H1 (cell line): Measurements from ENCODE around the gene DENND1A. TPM values are rescaled to one million over a fixed set of nuclear protein-coding genes. Genes with fewer than 3 reads are reported as not detected.

Source experiments
- CTCF ChIA-PET: fragments of 300-600 bp; sonication (Branson Sonifier 250); formaldehyde crosslinking; loops from one replicate; lab custom pipeline; 2021; ENCODE audit not compliant: partially characterized antibody; lab: Charles Lee
- POLR2A ChIA-PET: fragments of 300-600 bp; sonication (Branson Sonifier 250); formaldehyde crosslinking; loops from one replicate; lab custom pipeline; 2021; ENCODE audit warnings: inconsistent platforms; ENCODE audit not compliant: partially characterized antibody; lab: Charles Lee
- DNase-seq, 2 experiments: peaks; one replicate each; pipeline versions ENCODE4 v3.0.0 to v3.0.0-alpha.2; 2010 to 2022; ENCODE audit warnings: low spot score in 2 of 2, low read depth in 1 of 2, mixed read lengths in 1 of 2
- FAIRE-seq: peaks from 2 replicates; lab custom pipeline; 2011; peaks lifted over from hg19 to GRCh38; lab: Jason Lieb, UNC
- H2AFZ ChIP-seq: 2 replicates; pipeline ENCODE4 v1.8.1; 2012; ENCODE audit warnings: low read length, inconsistent platforms
- H2AK5ac ChIP-seq: 2 replicates; pipeline ENCODE4 v1.6.1; 2013; ENCODE audit warnings: low read depth, low read length
- H2BK120ac ChIP-seq: replicated peaks from 2 replicates; pipeline ENCODE3; 2013; ENCODE audit warnings: low read depth, low read length, inconsistent platforms
- H2BK12ac ChIP-seq: 2 replicates; pipeline ENCODE4 v1.6.1; 2013; ENCODE audit warnings: low read depth, low read length
- H2BK15ac ChIP-seq: 2 replicates; pipeline ENCODE4 v1.6.1; 2013; ENCODE audit warnings: low read length
- H2BK20ac ChIP-seq: 2 replicates; pipeline ENCODE4 v1.6.1; 2013; ENCODE audit warnings: low read length
- H2BK5ac ChIP-seq: 2 replicates; pipeline ENCODE4 v1.6.1; 2013; ENCODE audit warnings: low read depth, low read length
- H3K14ac ChIP-seq: 2 replicates; pipeline ENCODE4 v1.6.1; 2013; ENCODE audit warnings: inconsistent platforms; ENCODE audit not compliant: insufficient read length
- H3K18ac ChIP-seq: 2 replicates; pipeline ENCODE4 v1.6.1; 2013; ENCODE audit warnings: low read length; ENCODE audit errors: extremely low read depth
- H3K23ac ChIP-seq: 2 replicates; pipeline ENCODE4 v1.6.1; 2013; ENCODE audit warnings: inconsistent platforms; ENCODE audit not compliant: insufficient read length
- H3K23me2 ChIP-seq: 2 replicates; pipeline ENCODE4 v1.6.1; 2013; ENCODE audit warnings: low read depth, low read length
- H3K27ac ChIP-seq: 2 replicates; pipeline ENCODE4 v1.6.1; 2011; ENCODE audit warnings: low read depth, low read length, inconsistent platforms
- H3K27me3 ChIP-seq, 4 experiments: replicated peaks in 1 of 4; 1 replicate in 1 of 4; 2 replicates in 3 of 4; pipeline versions ENCODE4 v1.6.1 to v1.8.1; 2011 to 2013; ENCODE audit warnings: low read length in 3 of 4, mild to moderate bottlenecking in 3 of 4, inconsistent platforms in 2 of 4, mixed read lengths in 2 of 4, moderate library complexity in 1 of 4; ENCODE audit not compliant: control insufficient read depth in 3 of 4, insufficient read depth in 3 of 4; ENCODE audit errors: extremely low read depth in 1 of 4
- H3K36me3 ChIP-seq, 4 experiments: 2 replicates each; pipeline versions ENCODE4 v1.6.1 to v1.8.1; 2011 to 2013; ENCODE audit warnings: mild to moderate bottlenecking in 4 of 4, low read length in 3 of 4, moderate library complexity in 2 of 4, control low read depth in 1 of 4, inconsistent platforms in 1 of 4; ENCODE audit not compliant: insufficient read depth in 4 of 4, control insufficient read depth in 2 of 4
- H3K4ac ChIP-seq: replicated peaks from 2 replicates; pipeline ENCODE3; 2013; ENCODE audit warnings: low read length, low read depth, mixed read lengths, inconsistent platforms; ENCODE audit not compliant: insufficient read length
- H3K4me1 ChIP-seq, 4 experiments: replicated peaks in 1 of 4; 1 replicate in 1 of 4; 2 replicates in 3 of 4; pipeline versions ENCODE4 v1.6.1 to v1.8.1; 2011 to 2013; ENCODE audit warnings: low read length in 3 of 4, inconsistent platforms in 2 of 4, mixed read lengths in 1 of 4; ENCODE audit not compliant: insufficient read depth in 4 of 4, control insufficient read depth in 3 of 4
- H3K4me2 ChIP-seq, 2 experiments: 2 replicates each; pipeline versions ENCODE4 v1.6.1 to v1.8.1; 2011 to 2013; ENCODE audit warnings: low read depth in 2 of 2, low read length in 2 of 2, control low read depth in 1 of 2, inconsistent platforms in 1 of 2, mild to moderate bottlenecking in 1 of 2; ENCODE audit not compliant: insufficient read depth in 1 of 2
- H3K4me3 ChIP-seq, 4 experiments: fragments of 200-600, 300-600 bp in 1 of 4; sonication (generic), shearing (Covaris generic), sonication (Bioruptor Twin) in 1 of 4; 2 replicates each; pipeline versions ENCODE4 v1.5.1 to v1.8.1; 2011 to 2016; ENCODE audit warnings: low read length in 4 of 4, low read depth in 3 of 4, control low read depth in 2 of 4, inconsistent platforms in 2 of 4, mild to moderate bottlenecking in 2 of 4, mixed read lengths in 1 of 4, moderate library complexity in 1 of 4; ENCODE audit not compliant: insufficient read depth in 2 of 4; ENCODE audit errors: extremely low read depth in 1 of 4
- H3K56ac ChIP-seq: replicated peaks from 2 replicates; pipeline ENCODE3; 2013; ENCODE audit warnings: low read depth, mild to moderate bottlenecking, mixed read lengths, low read length, inconsistent platforms; ENCODE audit not compliant: insufficient read length
- H3K79me1 ChIP-seq: 2 replicates; pipeline ENCODE4 v1.6.1; 2013; ENCODE audit warnings: low read depth, low read length, control low read depth
- H3K79me2 ChIP-seq, 2 experiments: 2 replicates each; pipeline versions ENCODE4 v1.6.1 to v1.8.1; 2012 to 2013; ENCODE audit warnings: low read length in 2 of 2, mild to moderate bottlenecking in 2 of 2, inconsistent platforms in 1 of 2; ENCODE audit not compliant: insufficient read depth in 2 of 2, control insufficient read depth in 1 of 2
- H3K9ac ChIP-seq, 4 experiments: replicated peaks in 1 of 4; 1 replicate in 1 of 4; 2 replicates in 3 of 4; pipeline versions ENCODE4 v1.6.1 to v1.8.1; 2011 to 2013; ENCODE audit warnings: low read depth in 3 of 4, low read length in 3 of 4, control low read depth in 2 of 4, mild to moderate bottlenecking in 2 of 4, moderate library complexity in 2 of 4, inconsistent platforms in 1 of 4; ENCODE audit errors: extremely low read depth in 1 of 4
- H3K9me3 ChIP-seq, 2 experiments: 2 replicates each; pipeline versions ENCODE4 v1.6.1 to v1.8.1; 2012 to 2013; ENCODE audit warnings: mild to moderate bottlenecking in 2 of 2, moderate library complexity in 2 of 2, control low read depth in 1 of 2, inconsistent platforms in 1 of 2, low read depth in 1 of 2, low read length in 1 of 2, mixed read lengths in 1 of 2; ENCODE audit not compliant: insufficient read depth in 2 of 2
- H4K20me1 ChIP-seq, 2 experiments: replicated peaks in 1 of 2; 2 replicates each; pipeline versions ENCODE3 to v1.8.1; 2011 to 2013; ENCODE audit warnings: inconsistent platforms in 2 of 2, low read length in 2 of 2, mild to moderate bottlenecking in 1 of 2; ENCODE audit not compliant: insufficient read depth in 2 of 2, control insufficient read depth in 1 of 2
- H4K5ac ChIP-seq: 2 replicates; pipeline ENCODE4 v1.6.1; 2013; ENCODE audit warnings: low read length, low read depth, mixed read lengths, inconsistent platforms; ENCODE audit not compliant: insufficient read length
- H4K8ac ChIP-seq: 2 replicates; pipeline ENCODE4 v1.8.0; 2013; ENCODE audit warnings: mild to moderate bottlenecking, moderate library complexity, low read length, inconsistent platforms; ENCODE audit not compliant: insufficient read depth; ENCODE audit errors: extremely low read depth
- H4K91ac ChIP-seq: replicated peaks from 2 replicates; pipeline ENCODE3; 2013; ENCODE audit warnings: low read length, mixed read lengths, inconsistent platforms; ENCODE audit not compliant: insufficient read length
- WGBS, 2 experiments: shearing (Covaris generic) in 1 of 2; methylation state at CpG; one replicate each; pipeline versions ENCODE4 v1.1.6 to v1.1.7; 2013 to 2015; ENCODE audit warnings: low lambda C conversion rate in 2 of 2, mixed read lengths in 2 of 2, inconsistent platforms in 1 of 2, low coverage in 1 of 2, missing lambda C conversion rate in 1 of 2; ENCODE audit not compliant: insufficient replicate concordance in 2 of 2, insufficient coverage in 1 of 2, insufficient read length in 1 of 2; ENCODE audit errors: extremely low coverage in 1 of 2, missing lambda C conversion rate in 1 of 2; 5-methylcytosine and 5-hydroxymethylcytosine counted together
- polyA plus RNA-seq, 7 experiments: library from polyadenylated mRNA; depleted of rRNA in 3 of 7; stranded (reverse) in 5 of 7; unstranded in 2 of 7; fragments of >200 nt in 5 of 7; fragments of 200-250 nt in 2 of 7; gene quantifications; 1 replicate in 5 of 7; 2 replicates in 1 of 7; 4 replicates in 1 of 7; pipeline versions ENCODE4 v1.2.1 to v1.2.3, GENCODE V29; 2011 to 2013; ENCODE audit warnings: missing spikeins in 2 of 7, mixed read lengths in 2 of 7
- total RNA-seq: library from RNA; stranded (reverse); fragmentation: NEBNext Ultra II Directional; extraction: Animal tissue kit (Norgen Biotek cat#: 25700); gene quantifications from 2 replicates; pipeline ENCODE4 v1.2.1, GENCODE V29; 2021

Gene DENND1A
- total and polyA plus RNA-seq, 2 of the 8 experiments (the other 6 are each of a cell fraction or from before 2014, with no cell fraction given): 24.1 to 26.4 TPM

DNA sequence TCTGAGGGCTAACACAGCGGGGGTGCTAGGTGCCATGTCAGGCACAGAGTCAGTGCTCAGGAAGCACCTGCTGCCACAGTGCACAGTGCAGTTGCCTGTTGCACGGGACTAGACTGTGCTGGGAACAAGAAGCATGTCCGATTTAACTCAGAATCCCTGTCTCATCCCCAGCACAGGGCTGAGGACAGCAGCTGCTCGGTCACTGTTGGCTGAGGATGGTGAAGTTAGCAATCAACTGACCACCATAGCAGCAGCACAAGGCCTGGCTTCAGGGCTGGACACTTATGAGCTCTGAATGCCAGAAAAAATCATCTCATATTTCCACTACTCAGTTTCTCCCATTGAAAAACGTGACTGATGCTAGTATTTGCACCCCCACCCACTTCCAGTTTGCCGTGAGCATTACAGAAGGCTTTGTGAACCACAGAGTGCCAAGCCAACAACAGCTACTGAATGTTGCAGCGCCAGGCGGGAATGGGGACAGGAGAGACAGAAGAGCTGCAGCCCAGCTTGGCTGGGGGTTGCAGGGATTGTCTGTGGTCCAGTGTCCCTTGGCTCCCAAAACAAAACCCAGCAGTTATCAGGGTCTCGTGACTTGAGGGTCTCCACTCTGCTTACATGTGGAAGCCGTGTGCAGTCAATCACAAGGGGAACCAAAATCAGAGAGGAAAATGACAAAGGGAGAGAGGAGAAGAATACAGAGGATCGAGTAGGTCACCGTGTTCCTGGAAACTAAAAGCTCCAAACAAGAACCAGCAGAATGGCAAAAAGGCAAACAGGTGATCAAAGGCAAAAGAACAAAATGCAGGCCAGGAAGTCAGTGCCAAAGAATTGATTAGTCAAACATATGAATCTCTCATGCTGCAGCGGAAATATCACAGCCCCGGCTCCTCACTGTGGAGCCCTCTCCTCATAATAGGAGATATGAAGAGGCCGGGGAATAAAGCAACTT lies 418.3 kb downstream of the DENND1A start:
- H3K4me1 ChIP-seq: no peaks in the 10 kb centered on the region; a peak in 2 of 7 replicates
- CTCF ChIA-PET: interaction anchor here (1.0 to 2.2 kb wide), 3 partner anchors 8 to 112 kb away, joined by 3 to 8 read pairs (median 4); no protein-coding TSS in a partner anchor

More for the DNA sequence above, 418.3 kb downstream of the DENND1A start:
- peak overlapping the region; percentile 97; the same call in 1 of the 2 replicates for H2AK5ac ChIP-seq
- no peak for FAIRE-seq
- H2BK20ac ChIP-seq: no peak overlapping the region
- no peak overlapping the region for H3K27ac ChIP-seq
- H2BK5ac ChIP-seq: no peak overlapping the region
- peaks cover 0 to 4% of the 10 kb centered on the region in 2 experiments for H4K20me1 ChIP-seq
- 85% methylated on average over 15 of the region's 15 CpGs; no CpG with 5 or more reads in 1 of the 2 experiments for WGBS, 2 experiments
- no peak overlapping the region for H2BK12ac ChIP-seq
- no peaks in the 10 kb centered on the region for H3K79me2 ChIP-seq
- no peak overlapping the region for H4K91ac ChIP-seq
- no peak for DNase-seq
- POLR2A ChIA-PET: no interaction called here
- no peak overlapping the region for H2AFZ ChIP-seq
- H2BK15ac ChIP-seq: no peak overlapping the region
- no peak overlapping the region for H3K14ac ChIP-seq
- no peak overlapping the region; the same call in 1 of the 2 replicates for H3K18ac ChIP-seq
- H3K79me1 ChIP-seq: no peaks in the 10 kb centered on the region
- no peak overlapping the region for H2BK120ac ChIP-seq
- no peaks in the 10 kb centered on the region for H3K23me2 ChIP-seq
- no peak overlapping the region for H3K4ac ChIP-seq
- H4K5ac ChIP-seq: no peak overlapping the region
- no peaks in the 10 kb centered on the region for H3K27me3 ChIP-seq
- no peaks in the 10 kb centered on the region for H3K36me3 ChIP-seq
- H3K56ac ChIP-seq: no peak overlapping the region
- no peak overlapping the region for H3K4me3 ChIP-seq
- H3K4me2 ChIP-seq: no peak overlapping the region
- H3K23ac ChIP-seq: no peak overlapping the region
- H3K9ac ChIP-seq: no peak overlapping the region
- no peaks in the 10 kb centered on the region for H3K9me3 ChIP-seq
- H4K8ac ChIP-seq: no peak overlapping the region
